HUDEP-2 (cell line): Measurements from ENCODE around the gene NT5M.

Experiments used
- DNase-seq, 76 experiments: peaks; one replicate each; lab custom pipeline; 2025; ENCODE audit not compliant: unreplicated experiment in 76 of 76; lab: John Stamatoyannopoulos, UW

Gene NT5M

DNA sequence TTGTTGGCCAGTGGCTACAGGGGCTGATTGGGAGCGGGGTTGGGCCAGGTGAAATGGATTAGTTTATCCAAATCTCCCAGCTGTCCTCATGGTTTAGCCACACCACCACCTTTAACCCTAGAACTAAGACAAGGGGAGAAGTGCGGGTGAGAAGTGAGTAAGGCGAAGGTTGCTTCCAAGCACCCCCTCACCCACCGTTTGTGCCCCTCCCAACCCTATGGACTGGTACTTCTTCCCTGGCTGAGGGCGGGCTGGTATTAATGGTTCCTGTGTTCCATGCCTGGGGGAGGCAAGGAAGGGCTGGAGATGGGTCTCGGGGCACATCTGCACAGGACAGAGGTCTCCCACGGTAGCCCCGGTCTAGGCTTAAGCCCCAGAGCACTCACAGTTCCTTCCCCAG lies 25.1 kb downstream of the NT5M start:
- DNase-seq: no peak

DNA sequence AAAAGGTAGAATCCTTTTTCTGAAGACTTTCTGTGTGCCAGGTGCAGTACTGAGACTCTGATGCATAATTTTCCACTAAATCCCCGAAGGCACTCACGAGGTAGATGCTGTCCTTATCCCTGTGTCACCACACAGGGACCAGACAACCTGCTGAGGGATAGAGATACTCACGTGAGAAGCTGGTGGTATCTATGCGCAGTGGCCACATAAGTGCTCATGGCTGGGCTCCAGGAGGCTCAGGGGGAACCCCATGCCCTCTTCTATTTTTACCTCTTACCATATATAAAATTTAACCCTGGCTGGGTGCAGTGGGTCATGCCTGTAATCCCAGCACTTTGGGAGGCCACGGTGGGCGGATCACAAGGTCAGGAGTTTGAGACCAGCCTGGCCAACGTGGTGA lies 38.3 kb downstream of the NT5M start:
- no peak for DNase-seq

GRCh38 chr17:17342242-17342945 lies 39.2 kb downstream of the NT5M start:
- DNase-seq: no peak

- no peak for DNase-seq
Observed at GRCh38 chr17:17343160-17343735, 40.1 kb downstream of the NT5M start.

GRCh38 chr17:17343896-17344506 lies 40.8 kb downstream of the NT5M start:
- no peak for DNase-seq

- no peak for DNase-seq
Observed at GRCh38 chr17:17344507-17345293, 41.5 kb downstream of the NT5M start.

GRCh38 chr17:17345294-17345597 lies 42.1 kb downstream of the NT5M start:
- no peak for DNase-seq

GRCh38 chr17:17345686-17346427 lies 42.7 kb downstream of the NT5M start:
- DNase-seq: no peak

DNA sequence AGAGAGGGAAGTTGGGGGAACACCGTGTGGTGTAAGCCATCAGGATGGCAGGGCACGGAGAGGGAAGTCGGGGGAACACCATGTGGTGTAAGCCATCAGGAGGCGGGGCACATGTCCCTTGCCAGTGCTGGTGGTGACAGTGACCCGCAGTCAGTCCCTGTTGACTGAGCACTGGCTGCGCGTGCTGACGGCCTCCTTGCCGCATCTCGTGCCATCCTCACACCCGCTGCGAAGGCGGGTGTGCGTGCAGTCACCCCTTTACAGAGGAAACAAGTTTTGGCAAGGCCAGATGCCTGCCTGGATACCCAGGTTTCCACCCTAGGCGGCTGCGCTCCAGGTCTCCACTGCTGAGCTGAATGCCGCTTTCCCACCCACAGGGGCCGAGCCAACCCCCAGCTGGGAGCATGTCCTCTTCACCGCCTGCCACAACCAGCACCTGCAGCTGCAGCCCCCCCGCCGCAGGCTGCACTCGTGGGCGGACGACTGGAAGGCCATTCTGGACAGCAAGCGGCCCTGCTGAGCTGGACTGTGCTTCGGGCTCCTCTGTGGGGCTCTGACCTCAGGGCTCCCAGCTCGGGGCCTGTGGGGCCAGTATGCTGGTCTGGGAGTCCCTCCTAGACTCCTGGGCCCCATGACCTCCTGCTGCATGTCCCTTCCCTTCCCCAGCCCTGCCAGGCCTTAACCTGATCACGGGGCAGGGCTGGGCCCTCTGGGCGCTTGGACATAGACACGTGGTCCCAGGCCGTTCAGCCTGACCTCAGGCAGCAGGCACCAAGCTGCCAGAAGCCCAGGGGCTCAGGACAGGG lies 43.5 kb downstream of the NT5M start:
- DNase-seq: no peak

- no peak for DNase-seq
Observed at GRCh38 chr17:17347234-17347955, 44.2 kb downstream of the NT5M start.

GRCh38 chr17:17347956-17348871 lies 45.0 kb downstream of the NT5M start:
- DNase-seq: no peak

DNA sequence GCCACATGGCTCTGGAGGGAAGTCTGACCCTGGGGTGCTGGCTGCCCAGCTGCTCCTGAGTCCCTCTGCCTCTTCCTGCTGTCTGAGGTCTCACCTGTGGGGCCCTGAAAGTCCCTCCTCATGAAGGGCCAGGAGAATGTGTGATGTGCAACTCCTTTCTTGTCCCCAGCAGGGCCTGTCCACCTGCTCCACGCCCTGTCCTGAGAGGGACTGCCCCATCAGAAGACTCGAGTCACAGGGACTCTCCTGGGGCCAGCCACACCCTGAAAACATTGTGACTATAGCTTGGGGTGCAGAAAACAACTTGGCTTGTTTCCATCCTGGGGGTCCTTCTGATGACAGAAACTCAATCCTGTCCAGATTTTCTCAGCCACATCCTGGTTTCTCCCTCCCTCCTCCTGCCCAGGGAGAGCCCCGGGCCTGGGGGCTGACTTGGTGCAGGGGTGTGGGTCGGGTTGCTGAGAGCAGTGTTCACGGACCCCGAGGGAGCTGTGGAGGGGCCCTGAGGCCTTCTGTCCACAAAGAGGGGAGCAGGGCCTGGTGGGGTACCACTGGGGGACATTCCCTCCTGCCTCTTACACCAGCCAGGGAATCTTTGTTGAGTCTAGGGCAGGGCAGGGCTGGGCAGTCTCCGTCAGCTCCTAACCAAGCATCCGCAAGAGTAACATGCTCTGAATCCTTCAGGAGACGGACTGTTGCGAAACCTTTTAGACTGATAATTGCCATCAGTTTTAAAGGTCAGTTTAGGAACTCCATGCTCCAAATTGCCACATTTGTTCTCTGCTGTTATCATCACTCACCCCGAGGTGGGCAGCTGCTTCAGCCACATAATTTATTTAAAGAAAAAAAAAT lies 45.9 kb downstream of the NT5M start:
- DNase-seq: no peak

DNA sequence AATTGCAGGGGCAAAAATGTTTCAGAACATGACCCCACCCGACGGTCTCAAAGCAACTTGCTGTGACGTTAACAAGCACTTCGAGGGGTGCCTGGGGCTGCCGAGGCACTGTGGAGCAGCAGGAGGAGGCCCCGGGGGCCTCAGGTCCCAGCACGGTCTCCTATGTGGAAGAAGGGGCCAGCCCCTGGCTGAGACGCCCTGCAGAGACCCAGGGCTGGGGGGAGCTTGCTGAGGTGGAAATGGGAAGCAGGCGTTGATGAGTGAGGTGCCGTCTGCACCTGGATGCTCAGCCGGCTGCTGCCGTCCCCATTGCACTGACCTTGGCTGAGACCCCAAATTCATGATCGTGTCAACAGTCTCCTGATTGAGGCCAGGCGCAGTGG lies 46.5 kb downstream of the NT5M start:
- no peak for DNase-seq

GRCh38 chr17:17350491-17351355 lies 47.5 kb downstream of the NT5M start:
- DNase-seq: no peak

DNA sequence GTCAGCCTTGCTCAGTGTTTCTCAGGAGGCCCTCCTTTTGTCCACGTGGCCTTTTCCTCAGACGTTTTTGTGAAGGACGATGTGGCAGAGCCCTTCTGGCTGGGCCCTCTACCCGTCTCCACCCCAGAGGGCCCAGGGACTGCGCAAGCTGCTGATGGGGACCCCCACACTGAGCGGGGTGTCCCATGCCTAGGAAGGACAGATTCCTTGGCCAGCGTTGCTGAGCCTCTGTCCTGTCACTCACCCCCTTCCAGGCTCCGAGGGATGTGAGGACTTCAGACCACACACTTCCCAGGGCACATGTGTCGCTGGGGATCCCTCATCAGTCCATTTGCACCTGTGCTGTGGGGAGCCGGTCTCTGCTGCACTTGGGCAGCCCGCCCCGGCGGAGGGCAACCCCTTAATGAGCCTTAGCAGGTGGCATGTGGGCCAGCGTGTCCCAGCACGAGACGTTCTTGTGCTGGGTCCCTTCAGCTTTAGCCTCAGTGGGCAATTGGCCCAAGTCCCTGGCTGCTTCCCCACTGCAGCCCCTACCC lies 48.3 kb downstream of the NT5M start:
- DNase-seq: no peak
